A673 (cell line): Measurements from ENCODE around the gene CELF1.

Experiments
- EZH2 ChIP-seq: fragments of 200-600 bp; sonication (generic); IDR thresholded peaks from 2 replicates; pipeline ENCODE4 v1.6.1; 2017; ENCODE audit warnings: borderline replicate concordance, low read depth, mild to moderate bottlenecking, mixed read lengths, antibody characterized with exemption, low read length; ENCODE audit not compliant: poor library complexity, severe bottlenecking
- TF ChIP-seq, protein P1 (sequence below): fragments of 300-800, 200-600 bp; sonication (generic); conservative IDR thresholded peaks from 2 replicates; pipeline ENCODE4 v1.5.1; 2017; ENCODE audit warnings: low read depth, mild to moderate bottlenecking, antibody characterized with exemption, low read length, moderate library complexity, mixed read lengths

DNA sequence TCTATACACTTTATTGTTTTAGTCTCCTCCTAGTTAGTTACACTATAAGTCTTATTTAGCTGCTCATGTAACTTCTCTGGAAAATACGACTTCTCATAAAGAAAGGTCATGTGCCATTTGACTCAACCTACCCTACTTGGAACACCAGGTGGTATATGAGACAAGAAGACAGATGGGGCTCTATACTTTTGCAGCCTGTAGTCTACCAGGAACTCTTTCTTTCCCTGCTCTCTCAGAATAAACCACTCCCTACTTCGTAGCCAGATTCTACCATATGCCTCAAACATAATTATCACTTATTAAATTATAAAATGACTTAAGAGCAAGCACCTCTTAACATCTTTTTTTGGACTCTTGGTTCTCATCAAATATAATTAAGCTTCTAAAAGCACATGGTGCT is 65.5 kb downstream of the CELF1 start:
- TF ChIP-seq, protein P1, sequence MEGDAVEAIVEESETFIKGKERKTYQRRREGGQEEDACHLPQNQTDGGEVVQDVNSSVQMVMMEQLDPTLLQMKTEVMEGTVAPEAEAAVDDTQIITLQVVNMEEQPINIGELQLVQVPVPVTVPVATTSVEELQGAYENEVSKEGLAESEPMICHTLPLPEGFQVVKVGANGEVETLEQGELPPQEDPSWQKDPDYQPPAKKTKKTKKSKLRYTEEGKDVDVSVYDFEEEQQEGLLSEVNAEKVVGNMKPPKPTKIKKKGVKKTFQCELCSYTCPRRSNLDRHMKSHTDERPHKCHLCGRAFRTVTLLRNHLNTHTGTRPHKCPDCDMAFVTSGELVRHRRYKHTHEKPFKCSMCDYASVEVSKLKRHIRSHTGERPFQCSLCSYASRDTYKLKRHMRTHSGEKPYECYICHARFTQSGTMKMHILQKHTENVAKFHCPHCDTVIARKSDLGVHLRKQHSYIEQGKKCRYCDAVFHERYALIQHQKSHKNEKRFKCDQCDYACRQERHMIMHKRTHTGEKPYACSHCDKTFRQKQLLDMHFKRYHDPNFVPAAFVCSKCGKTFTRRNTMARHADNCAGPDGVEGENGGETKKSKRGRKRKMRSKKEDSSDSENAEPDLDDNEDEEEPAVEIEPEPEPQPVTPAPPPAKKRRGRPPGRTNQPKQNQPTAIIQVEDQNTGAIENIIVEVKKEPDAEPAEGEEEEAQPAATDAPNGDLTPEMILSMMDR, result no peak
- TF ChIP-seq EZH2, result no peak
